Peyer's patch (tissue), 4 donors: Measurements from ENCODE around the gene RAD50. TPM values are rescaled to one million over a fixed set of nuclear protein-coding genes. Genes with fewer than 3 reads are reported as not detected.

Experiments used
- DNase-seq, 3 donors: peaks; one replicate each; pipeline ENCODE4 v3.0.0-alpha.2; 2017 to 2019
- H3K27ac ChIP-seq, 4 donors: fragments of 200-600 bp; sonication (generic); one replicate each; pipeline ENCODE4 v1.5.1; 2016 to 2019
- H3K27me3 ChIP-seq, 2 donors: fragments of 200-600 bp; sonication (generic); one replicate each; pipeline ENCODE4 v1.5.1; 2019
- H3K36me3 ChIP-seq, 3 donors: fragments of 200-600 bp; sonication (generic); one replicate each; pipeline ENCODE4 v1.5.1; 2016 to 2019
- H3K4me1 ChIP-seq, 4 donors: fragments of 200-600 bp; sonication (generic); one replicate each; pipeline ENCODE4 v1.5.1; 2016 to 2019
- H3K4me3 ChIP-seq, 4 donors: fragments of 200-600 bp; sonication (generic); 1 replicate in 3 of 4; 2 replicates in 1 of 4; pipeline ENCODE4 v1.5.1; 2016 to 2019; ENCODE audit warnings: mild to moderate bottlenecking in 1 of 4
- H3K9me3 ChIP-seq, 4 donors: fragments of 200-600 bp; sonication (generic); one replicate each; pipeline ENCODE4 v1.5.1; 2016 to 2019; ENCODE audit warnings: mild to moderate bottlenecking in 1 of 4
- POLR2A ChIP-seq, 2 donors: fragments of 450-650 bp; IDR thresholded peaks; one replicate each; pipeline ENCODE4 v1.5.1; 2017; ENCODE audit warnings: antibody characterized with exemption in 2 of 2, mild to moderate bottlenecking in 2 of 2, moderate library complexity in 2 of 2
- total RNA-seq, 4 donors: library from RNA; depleted of rRNA; stranded (reverse); fragments of >200 nt; gene quantifications; one replicate each; pipeline ENCODE4 v1.1.0, GENCODE V29; 2016
- TF ChIP-seq, protein P1 (sequence below), 6 experiments: fragments of 450-650 bp in 4 of 6; fragments of 200-600 bp in 2 of 6; sonication (generic) in 1 of 6; IDR thresholded peaks; one replicate each; pipeline ENCODE4 v1.5.1; 2017 to 2019; ENCODE audit warnings: antibody characterized with exemption in 6 of 6, mild to moderate bottlenecking in 3 of 6, moderate library complexity in 1 of 6

RAD50 gene
- total RNA-seq, 4 donors from 2014 or later = 47.5 to 102 (median 54.3) TPM

DNA sequence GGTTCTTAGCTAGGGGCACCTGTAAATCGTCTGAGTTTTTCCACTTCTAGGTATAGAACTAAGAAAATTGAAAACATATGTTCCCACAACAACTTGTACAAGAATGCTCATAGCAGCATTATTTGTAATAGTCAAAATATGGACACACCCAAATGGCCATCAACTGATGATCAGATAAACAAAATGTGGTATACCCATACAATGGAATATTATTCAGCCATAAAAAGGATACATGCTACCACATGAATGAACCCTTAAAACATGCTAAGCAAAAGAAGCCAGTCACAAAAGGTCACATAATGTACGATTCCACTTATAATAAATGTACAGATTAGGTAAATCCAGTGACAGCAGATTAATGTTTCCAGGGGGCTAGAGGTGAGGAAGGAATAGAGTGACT lies 55.2 kb downstream of the RAD50 start:
- H3K4me1 ChIP-seq = no peaks in the 10 kb centered on the region
- H3K36me3 ChIP-seq = peaks cover 0 to 86% (median 0%) of the 10 kb centered on the region in 3 donors
- no peaks in the 10 kb centered on the region for H3K27me3 ChIP-seq
- TF ChIP-seq, protein P1, sequence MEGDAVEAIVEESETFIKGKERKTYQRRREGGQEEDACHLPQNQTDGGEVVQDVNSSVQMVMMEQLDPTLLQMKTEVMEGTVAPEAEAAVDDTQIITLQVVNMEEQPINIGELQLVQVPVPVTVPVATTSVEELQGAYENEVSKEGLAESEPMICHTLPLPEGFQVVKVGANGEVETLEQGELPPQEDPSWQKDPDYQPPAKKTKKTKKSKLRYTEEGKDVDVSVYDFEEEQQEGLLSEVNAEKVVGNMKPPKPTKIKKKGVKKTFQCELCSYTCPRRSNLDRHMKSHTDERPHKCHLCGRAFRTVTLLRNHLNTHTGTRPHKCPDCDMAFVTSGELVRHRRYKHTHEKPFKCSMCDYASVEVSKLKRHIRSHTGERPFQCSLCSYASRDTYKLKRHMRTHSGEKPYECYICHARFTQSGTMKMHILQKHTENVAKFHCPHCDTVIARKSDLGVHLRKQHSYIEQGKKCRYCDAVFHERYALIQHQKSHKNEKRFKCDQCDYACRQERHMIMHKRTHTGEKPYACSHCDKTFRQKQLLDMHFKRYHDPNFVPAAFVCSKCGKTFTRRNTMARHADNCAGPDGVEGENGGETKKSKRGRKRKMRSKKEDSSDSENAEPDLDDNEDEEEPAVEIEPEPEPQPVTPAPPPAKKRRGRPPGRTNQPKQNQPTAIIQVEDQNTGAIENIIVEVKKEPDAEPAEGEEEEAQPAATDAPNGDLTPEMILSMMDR (IDR thresholded peaks at IDR 0.05) = no peak
- no peak for TF ChIP-seq POLR2A (IDR thresholded peaks at IDR 0.05)
- H3K4me3 ChIP-seq = no peak overlapping the region
- no peak overlapping the region for H3K27ac ChIP-seq
- DNase-seq = no peak
- no peaks in the 10 kb centered on the region for H3K9me3 ChIP-seq

DNA sequence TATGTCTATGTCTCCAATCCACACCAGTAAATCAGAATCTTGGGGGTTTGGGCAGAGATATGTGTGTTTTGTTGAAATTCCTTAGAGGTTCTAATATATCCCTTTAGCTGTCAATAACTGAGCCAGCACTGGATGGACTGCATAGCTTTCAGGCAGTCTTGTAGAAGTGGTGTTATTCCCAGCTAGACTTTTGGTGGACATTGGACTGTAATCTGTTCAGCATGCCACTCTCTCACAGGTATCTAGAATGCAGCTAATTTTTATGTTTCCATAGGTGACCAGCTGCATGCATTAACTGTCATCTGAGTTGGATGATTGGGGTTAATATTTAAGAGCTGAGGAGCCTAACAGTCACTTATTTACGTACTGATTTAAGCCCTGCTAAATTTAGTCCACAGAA lies 56.1 kb downstream of the RAD50 start:
- no peak for DNase-seq
- Histone ChIP-seq H3K36me3 (peaks cover 0 to 89% (median 0%) of the 10 kb centered on the region in 3 donors), H3K27ac (no peak overlapping the region), H3K4me3 (no peak overlapping the region), H3K4me1 (no peaks in the 10 kb centered on the region), H3K27me3 (no peaks in the 10 kb centered on the region), H3K9me3 (no peaks in the 10 kb centered on the region)
- TF ChIP-seq, protein P1 (IDR thresholded peaks at IDR 0.05) = no peak
- TF ChIP-seq POLR2A (IDR thresholded peaks at IDR 0.05) = no peak

- Histone ChIP-seq H3K36me3 (peaks cover 0 to 40% (median 0%) of the 10 kb centered on the region in 3 donors), H3K4me3 (no peak overlapping the region), H3K27me3 (no peaks in the 10 kb centered on the region), H3K27ac (no peak overlapping the region), H3K9me3 (no peaks in the 10 kb centered on the region), H3K4me1 (no peaks in the 10 kb centered on the region)
- no peak for TF ChIP-seq POLR2A (IDR thresholded peaks at IDR 0.05)
- TF ChIP-seq, protein P1 (IDR thresholded peaks at IDR 0.05) = no peak
- DNase-seq = no peak
Observed at GRCh38 chr5:132621699-132622098, 64.9 kb downstream of the RAD50 start.

GRCh38 chr5:132622608-132623007 lies 65.8 kb downstream of the RAD50 start:
- TF ChIP-seq, protein P1 (IDR thresholded peaks at IDR 0.05) = no peak
- TF ChIP-seq POLR2A (IDR thresholded peaks at IDR 0.05) = no peak
- H3K4me1 ChIP-seq = no peaks in the 10 kb centered on the region
- H3K9me3 ChIP-seq = no peaks in the 10 kb centered on the region
- no peaks in the 10 kb centered on the region for H3K27me3 ChIP-seq
- peaks cover 0 to 31% (median 0%) of the 10 kb centered on the region in 3 donors for H3K36me3 ChIP-seq
- no peak overlapping the region for H3K27ac ChIP-seq
- H3K4me3 ChIP-seq = no peak overlapping the region
- no peak for DNase-seq

GRCh38 chr5:132627470-132627869 lies 70.7 kb downstream of the RAD50 start:
- H3K27me3 ChIP-seq = no peaks in the 10 kb centered on the region
- H3K4me3 ChIP-seq = no peak overlapping the region
- H3K9me3 ChIP-seq = no peaks in the 10 kb centered on the region
- H3K27ac ChIP-seq = no peak overlapping the region
- TF ChIP-seq, protein P1 (IDR thresholded peaks at IDR 0.05) = no peak
- no peak for DNase-seq
- H3K4me1 ChIP-seq = no peaks in the 10 kb centered on the region
- H3K36me3 ChIP-seq = peaks cover 0 to 15% (median 0%) of the 10 kb centered on the region in 3 donors

DNA sequence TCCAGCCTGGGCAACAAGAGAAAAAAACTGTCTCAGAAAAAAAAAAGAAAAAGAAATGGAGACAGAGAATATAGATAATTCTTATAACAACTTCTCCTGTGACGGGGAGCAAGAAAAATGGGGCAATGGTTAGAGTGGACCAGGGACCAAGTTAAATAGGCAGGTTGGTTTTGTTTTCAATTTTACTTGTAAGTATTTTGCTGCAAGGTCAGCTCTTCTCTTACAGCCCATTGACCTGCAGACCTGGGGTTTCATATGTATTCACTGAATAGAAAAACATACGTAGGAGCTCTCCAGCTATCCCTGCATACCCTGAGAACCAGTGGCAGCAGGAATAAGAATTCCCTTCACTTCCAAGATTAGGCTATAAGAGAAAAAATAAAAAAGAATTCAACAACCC lies 72.0 kb downstream of the RAD50 start:
- no peaks in the 10 kb centered on the region for H3K9me3 ChIP-seq
- TF ChIP-seq POLR2A (IDR thresholded peaks at IDR 0.05) = no peak
- TF ChIP-seq, protein P1 (IDR thresholded peaks at IDR 0.05) = no peak
- H3K4me1 ChIP-seq = no peaks in the 10 kb centered on the region
- H3K36me3 ChIP-seq = peaks cover 0 to 22% (median 0%) of the 10 kb centered on the region in 3 donors
- H3K27me3 ChIP-seq = no peaks in the 10 kb centered on the region
- H3K4me3 ChIP-seq = no peak overlapping the region
- H3K27ac ChIP-seq = no peak overlapping the region
- DNase-seq = no peak
